GM12892 (cell line): ENCODE results near the gene SNAP25.

Experiments used
- DNase-seq: peaks from one replicate; pipeline ENCODE4 v3.0.0; 2011; ENCODE audit not compliant: insufficient read length
- FAIRE-seq: peaks from 2 replicates; lab custom pipeline; 2011; peaks lifted over from hg19 to GRCh38; lab: Jason Lieb, UNC
- POLR2A ChIP-seq: IDR thresholded peaks from 2 replicates; pipeline ENCODE4 v1.6.1; 2011; ENCODE audit warnings: low read depth, low read length, control low read depth
- POLR2AphosphoS5 ChIP-seq: IDR thresholded peaks from 2 replicates; pipeline ENCODE4 v1.6.1; 2011; ENCODE audit warnings: low read depth, low read length, control low read depth
- TAF1 ChIP-seq: IDR thresholded peaks from 2 replicates; pipeline ENCODE4 v1.6.1; 2011; ENCODE audit warnings: low read depth, mild to moderate bottlenecking, control low read depth, low read length, borderline replicate concordance

The SNAP25 gene

GRCh38 chr20:10180651-10181235 lies 37.9 kb upstream of the SNAP25 start:
- DNase-seq (no peak), FAIRE-seq (no peak)
- TF ChIP-seq POLR2AphosphoS5 (no peak), POLR2A (no peak), TAF1 (no peak)

GRCh38 chr20:10185741-10186558 lies 32.7 kb upstream of the SNAP25 start:
- DNase-seq (no peak), FAIRE-seq (no peak)
- TF ChIP-seq POLR2AphosphoS5, result no peak
- no peak for TF ChIP-seq POLR2A
- TF ChIP-seq TAF1, result no peak

GRCh38 chr20:10190456-10190855 lies 28.2 kb upstream of the SNAP25 start:
- TF ChIP-seq POLR2AphosphoS5, result no peak
- no peak for TF ChIP-seq TAF1
- no peak for TF ChIP-seq POLR2A
- FAIRE-seq, result no peak

GRCh38 chr20:10192171-10192570 lies 26.5 kb upstream of the SNAP25 start:
- no peak for TF ChIP-seq POLR2AphosphoS5
- no peak for TF ChIP-seq TAF1
- TF ChIP-seq POLR2A, result no peak
- FAIRE-seq (no peak), DNase-seq (no peak)

More at GRCh38 chr20:10190456-10190855, 28.2 kb upstream of the SNAP25 start:
- DNase-seq, result no peak

GRCh38 chr20:10194166-10194565 lies 24.5 kb upstream of the SNAP25 start:
- DNase-seq, result no peak
- no peak for TF ChIP-seq POLR2A
- TF ChIP-seq TAF1, result no peak
- no peak for TF ChIP-seq POLR2AphosphoS5
- no peak for FAIRE-seq

GRCh38 chr20:10200330-10200729 lies 18.3 kb upstream of the SNAP25 start:
- FAIRE-seq, result no peak
- TF ChIP-seq POLR2A (no peak), POLR2AphosphoS5 (no peak), TAF1 (no peak)
- no peak for DNase-seq

GRCh38 chr20:10201321-10201870 lies 17.2 kb upstream of the SNAP25 start:
- no peak for TF ChIP-seq TAF1
- TF ChIP-seq POLR2A, result no peak
- TF ChIP-seq POLR2AphosphoS5, result no peak
- FAIRE-seq, result no peak
- no peak for DNase-seq

GRCh38 chr20:10209091-10209490 lies 9.5 kb upstream of the SNAP25 start:
- DNase-seq (no peak), FAIRE-seq (no peak)
- no peak for TF ChIP-seq POLR2A

- DNase-seq (no peak), FAIRE-seq (no peak)
- TF ChIP-seq TAF1 (no peak), POLR2A (no peak), POLR2AphosphoS5 (no peak)
Measured at GRCh38 chr20:10213526-10213925, 5.1 kb upstream of the SNAP25 start.

- no peak for DNase-seq
- no peak for TF ChIP-seq TAF1
- TF ChIP-seq POLR2A, result no peak
- TF ChIP-seq POLR2AphosphoS5, result no peak
- no peak for FAIRE-seq
Measured at GRCh38 chr20:10216146-10216791, 2.4 kb upstream of the SNAP25 start.

GRCh38 chr20:10217721-10218410 lies 764 bp upstream of the SNAP25 start:
- no peak for DNase-seq
- TF ChIP-seq POLR2A, result no peak
- TF ChIP-seq TAF1, result no peak
- no peak for TF ChIP-seq POLR2AphosphoS5
- FAIRE-seq, result no peak
